Adrenal gland (tissue), 5 donors: ENCODE data around the gene MGAM2.

Experiments used
- POLR2A ChIP-seq, 2 donors: fragments of 450-650 bp; IDR thresholded peaks; one replicate each; pipeline ENCODE4 v1.6.1; 2017; ENCODE audit warnings: antibody characterized with exemption in 2 of 2, mild to moderate bottlenecking in 2 of 2, moderate library complexity in 1 of 2
- TF ChIP-seq, protein P1 (sequence below), 6 experiments: fragments of 450-650 bp in 4 of 6; fragments of 200-600 bp in 2 of 6; sonication (generic) in 1 of 6; IDR thresholded peaks; 1 replicate in 5 of 6; 2 replicates in 1 of 6; pipeline versions ENCODE4 v1.5.1 to v1.8.0; 2016 to 2021; ENCODE audit warnings: antibody characterized with exemption in 6 of 6, mild to moderate bottlenecking in 2 of 6, moderate library complexity in 1 of 6
- donor health status: DM: no; HTN: no; CAD: no.

- TF ChIP-seq, protein P1, sequence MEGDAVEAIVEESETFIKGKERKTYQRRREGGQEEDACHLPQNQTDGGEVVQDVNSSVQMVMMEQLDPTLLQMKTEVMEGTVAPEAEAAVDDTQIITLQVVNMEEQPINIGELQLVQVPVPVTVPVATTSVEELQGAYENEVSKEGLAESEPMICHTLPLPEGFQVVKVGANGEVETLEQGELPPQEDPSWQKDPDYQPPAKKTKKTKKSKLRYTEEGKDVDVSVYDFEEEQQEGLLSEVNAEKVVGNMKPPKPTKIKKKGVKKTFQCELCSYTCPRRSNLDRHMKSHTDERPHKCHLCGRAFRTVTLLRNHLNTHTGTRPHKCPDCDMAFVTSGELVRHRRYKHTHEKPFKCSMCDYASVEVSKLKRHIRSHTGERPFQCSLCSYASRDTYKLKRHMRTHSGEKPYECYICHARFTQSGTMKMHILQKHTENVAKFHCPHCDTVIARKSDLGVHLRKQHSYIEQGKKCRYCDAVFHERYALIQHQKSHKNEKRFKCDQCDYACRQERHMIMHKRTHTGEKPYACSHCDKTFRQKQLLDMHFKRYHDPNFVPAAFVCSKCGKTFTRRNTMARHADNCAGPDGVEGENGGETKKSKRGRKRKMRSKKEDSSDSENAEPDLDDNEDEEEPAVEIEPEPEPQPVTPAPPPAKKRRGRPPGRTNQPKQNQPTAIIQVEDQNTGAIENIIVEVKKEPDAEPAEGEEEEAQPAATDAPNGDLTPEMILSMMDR (IDR thresholded peaks at IDR 0.05), result peak in 1 of 6 experiments; percentile 33
- TF ChIP-seq POLR2A (IDR thresholded peaks at IDR 0.05), result no peak
Measured at GRCh38 chr7:142188846-142189245, 77.3 kb downstream of the MGAM2 start.
